A549 (cell line): ENCODE measurements around the gene PSG6.
"Not testable (repeated sequence)": the region's sequence is repeated elsewhere in the genome, so short reads cannot be mapped to it uniquely, and the experiment has no call there.

Experiments
- FOSB ChIP-seq: fragments of 250-450 bp; sonication (Bioruptor Pico); IDR thresholded peaks from 2 replicates; pipeline ENCODE4 v1.5.0; 2020; ENCODE audit warnings: mild to moderate bottlenecking, moderate library complexity
- POLR2AphosphoS2 ChIP-seq: conservative IDR thresholded peaks from 2 replicates; pipeline ENCODE4 v1.6.1; 2012; ENCODE audit warnings: low read length, improper control_type of control experiment, inconsistent platforms
- SREBF2 ChIP-seq: fragments of 450-650 bp; IDR thresholded peaks from 2 replicates; pipeline ENCODE4 v1.6.1; 2014; ENCODE audit warnings: mild to moderate bottlenecking, moderate library complexity
- TF ChIP-seq, protein P1 (sequence below): fragments of >200 bp; sonication (Bioruptor Twin); formaldehyde crosslinking; IDR thresholded peaks from 3 replicates; pipeline ENCODE4 v1.5.1; 2016

DNA sequence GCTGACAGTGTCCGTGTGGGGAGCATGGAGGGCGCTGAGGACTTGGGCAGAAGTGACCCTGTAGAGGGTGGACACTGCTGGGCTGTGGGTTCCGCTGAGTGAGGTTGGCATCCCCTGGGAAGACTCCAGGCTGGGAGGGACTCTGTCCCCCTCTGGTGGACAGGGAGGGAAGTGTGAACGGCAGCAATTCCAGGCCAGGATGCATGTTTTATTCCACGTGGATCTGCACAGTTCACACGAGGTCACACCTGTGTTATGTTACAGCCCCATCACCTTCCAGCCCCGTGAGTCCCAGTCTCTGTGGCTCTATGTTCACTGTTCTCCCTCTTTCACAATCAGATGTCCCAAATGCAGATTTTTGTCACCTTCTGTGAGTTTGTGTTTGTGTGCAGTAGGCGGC lies 36.4 kb downstream of the PSG6 start:
- TF ChIP-seq, protein P1, sequence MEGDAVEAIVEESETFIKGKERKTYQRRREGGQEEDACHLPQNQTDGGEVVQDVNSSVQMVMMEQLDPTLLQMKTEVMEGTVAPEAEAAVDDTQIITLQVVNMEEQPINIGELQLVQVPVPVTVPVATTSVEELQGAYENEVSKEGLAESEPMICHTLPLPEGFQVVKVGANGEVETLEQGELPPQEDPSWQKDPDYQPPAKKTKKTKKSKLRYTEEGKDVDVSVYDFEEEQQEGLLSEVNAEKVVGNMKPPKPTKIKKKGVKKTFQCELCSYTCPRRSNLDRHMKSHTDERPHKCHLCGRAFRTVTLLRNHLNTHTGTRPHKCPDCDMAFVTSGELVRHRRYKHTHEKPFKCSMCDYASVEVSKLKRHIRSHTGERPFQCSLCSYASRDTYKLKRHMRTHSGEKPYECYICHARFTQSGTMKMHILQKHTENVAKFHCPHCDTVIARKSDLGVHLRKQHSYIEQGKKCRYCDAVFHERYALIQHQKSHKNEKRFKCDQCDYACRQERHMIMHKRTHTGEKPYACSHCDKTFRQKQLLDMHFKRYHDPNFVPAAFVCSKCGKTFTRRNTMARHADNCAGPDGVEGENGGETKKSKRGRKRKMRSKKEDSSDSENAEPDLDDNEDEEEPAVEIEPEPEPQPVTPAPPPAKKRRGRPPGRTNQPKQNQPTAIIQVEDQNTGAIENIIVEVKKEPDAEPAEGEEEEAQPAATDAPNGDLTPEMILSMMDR, result peak; percentile 46
- not testable (repeated sequence) for TF ChIP-seq FOSB, SREBF2, POLR2AphosphoS2
